HG03045 (cell line): ENCODE measurements around the gene FKBP5.
"Not testable (repeated sequence)": the region's sequence is repeated elsewhere in the genome, so short reads cannot be mapped to it uniquely, and the experiment has no call there.

Experiments
- ATAC-seq: cut with Tn5 transposase; IDR thresholded peaks from one replicate; pipeline ENCODE4 v1.9.1; 2021; ENCODE audit warnings: mild to moderate bottlenecking, moderate library complexity; ENCODE audit not compliant: unreplicated experiment

The FKBP5 gene

GRCh38 chr6:35691027-35691824 lies 2.5 kb upstream of the FKBP5 start:
- ATAC-seq, result no peak

GRCh38 chr6:35690484-35690883 lies 1.8 kb upstream of the FKBP5 start:
- ATAC-seq, result no peak

- not testable (repeated sequence) for ATAC-seq
These were observed 1.3 kb upstream of the FKBP5 start for GRCh38 chr6:35690006-35690405.

- ATAC-seq, result peak; percentile 36
These were observed 784 bp downstream of the FKBP5 start for GRCh38 chr6:35687658-35688604.

GRCh38 chr6:35686873-35687555 lies 1.7 kb downstream of the FKBP5 start:
- ATAC-seq, result no peak

- no peak for ATAC-seq
These were observed 2.3 kb downstream of the FKBP5 start for GRCh38 chr6:35686436-35686835.

- ATAC-seq, result no peak
These were observed 5.4 kb downstream of the FKBP5 start for GRCh38 chr6:35683267-35683666.

- ATAC-seq, result no peak
These were observed 7.4 kb downstream of the FKBP5 start for GRCh38 chr6:35681298-35681697.

- ATAC-seq, result no peak
These were observed 9.3 kb downstream of the FKBP5 start for GRCh38 chr6:35679399-35679798.

GRCh38 chr6:35678814-35679213 lies 9.9 kb downstream of the FKBP5 start:
- no peak for ATAC-seq

GRCh38 chr6:35678021-35678654 lies 10.6 kb downstream of the FKBP5 start:
- no peak for ATAC-seq

GRCh38 chr6:35677456-35677855 lies 11.3 kb downstream of the FKBP5 start:
- ATAC-seq, result no peak

- no peak for ATAC-seq
These were observed 12.8 kb downstream of the FKBP5 start for GRCh38 chr6:35675871-35676459.

- ATAC-seq, result no peak
These were observed 14.1 kb downstream of the FKBP5 start for GRCh38 chr6:35674594-35674993.

GRCh38 chr6:35673755-35674154 lies 15.0 kb downstream of the FKBP5 start:
- no peak for ATAC-seq

GRCh38 chr6:35673284-35673666 lies 15.4 kb downstream of the FKBP5 start:
- not testable (repeated sequence) for ATAC-seq

GRCh38 chr6:35670453-35670852 lies 18.3 kb downstream of the FKBP5 start:
- not testable (repeated sequence) for ATAC-seq

GRCh38 chr6:35669451-35670045 lies 19.2 kb downstream of the FKBP5 start:
- no peak for ATAC-seq

- no peak for ATAC-seq
These were observed 19.8 kb downstream of the FKBP5 start for GRCh38 chr6:35668744-35669450.
